HG03439 (cell line): ENCODE results near the gene NDUFB10.

Source experiments
- ATAC-seq: cut with Tn5 transposase; IDR thresholded peaks from one replicate; pipeline ENCODE4 v1.9.1; 2021; ENCODE audit warnings: mild to moderate bottlenecking, moderate library complexity; ENCODE audit not compliant: unreplicated experiment

NDUFB10 gene

DNA sequence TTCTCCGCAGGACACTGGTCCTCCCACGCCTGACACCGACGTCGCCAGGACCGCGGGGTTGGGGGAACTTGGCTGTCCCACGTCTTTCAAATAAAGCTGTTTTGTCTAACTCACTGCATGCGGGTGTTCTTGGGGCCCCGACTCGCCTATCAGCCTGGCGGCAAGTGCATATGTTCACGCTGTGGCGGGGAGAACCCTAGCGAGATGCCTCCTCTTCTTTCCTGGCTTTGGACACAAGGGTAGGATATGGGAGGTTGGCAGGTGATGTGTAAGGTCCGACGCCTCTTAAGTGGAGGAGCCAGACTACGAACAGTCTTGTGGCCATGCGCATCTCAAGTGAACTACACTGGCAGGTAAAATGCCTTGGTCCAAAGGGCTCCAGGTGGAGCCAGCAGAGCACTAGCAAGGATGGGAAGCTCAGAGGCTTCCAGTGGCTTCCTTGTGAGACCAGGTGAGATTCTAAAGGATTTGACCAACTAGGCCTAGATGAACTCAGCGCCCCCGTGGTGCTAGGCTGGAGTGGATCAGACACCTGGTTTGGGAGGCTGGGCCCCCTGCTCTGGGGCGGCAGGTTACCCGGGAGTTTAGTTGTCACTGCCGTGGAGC, 6.2 kb downstream of the NDUFB10 start:
- ATAC-seq: no peak

DNA sequence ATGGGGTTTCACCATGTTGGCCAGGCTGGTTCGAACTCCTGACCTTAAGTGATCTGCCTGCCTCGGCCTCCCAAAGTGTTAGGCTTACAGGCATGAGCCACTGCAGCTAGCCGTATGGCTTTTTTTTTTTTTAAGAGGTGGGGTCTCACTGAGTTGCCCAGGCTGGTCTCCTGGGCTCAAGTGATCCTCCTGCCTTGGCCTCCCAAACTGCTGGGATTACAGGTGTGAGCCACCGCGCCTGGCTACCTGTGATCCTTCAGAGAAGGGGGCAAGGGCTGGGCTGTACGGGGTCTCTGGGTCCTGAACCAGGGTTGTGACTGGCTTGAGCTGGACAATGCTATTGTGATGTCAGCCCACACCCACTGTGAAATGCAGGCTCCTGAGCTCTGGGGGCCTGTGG, 7.1 kb downstream of the NDUFB10 start, which contains the start of gene RNF151:
TSS of gene RNF151 (plus strand) at position 397 of the 400 bp plus-strand sequence. CDS start 26 bp downstream, outside the sequence.
- ATAC-seq: no peak

DNA sequence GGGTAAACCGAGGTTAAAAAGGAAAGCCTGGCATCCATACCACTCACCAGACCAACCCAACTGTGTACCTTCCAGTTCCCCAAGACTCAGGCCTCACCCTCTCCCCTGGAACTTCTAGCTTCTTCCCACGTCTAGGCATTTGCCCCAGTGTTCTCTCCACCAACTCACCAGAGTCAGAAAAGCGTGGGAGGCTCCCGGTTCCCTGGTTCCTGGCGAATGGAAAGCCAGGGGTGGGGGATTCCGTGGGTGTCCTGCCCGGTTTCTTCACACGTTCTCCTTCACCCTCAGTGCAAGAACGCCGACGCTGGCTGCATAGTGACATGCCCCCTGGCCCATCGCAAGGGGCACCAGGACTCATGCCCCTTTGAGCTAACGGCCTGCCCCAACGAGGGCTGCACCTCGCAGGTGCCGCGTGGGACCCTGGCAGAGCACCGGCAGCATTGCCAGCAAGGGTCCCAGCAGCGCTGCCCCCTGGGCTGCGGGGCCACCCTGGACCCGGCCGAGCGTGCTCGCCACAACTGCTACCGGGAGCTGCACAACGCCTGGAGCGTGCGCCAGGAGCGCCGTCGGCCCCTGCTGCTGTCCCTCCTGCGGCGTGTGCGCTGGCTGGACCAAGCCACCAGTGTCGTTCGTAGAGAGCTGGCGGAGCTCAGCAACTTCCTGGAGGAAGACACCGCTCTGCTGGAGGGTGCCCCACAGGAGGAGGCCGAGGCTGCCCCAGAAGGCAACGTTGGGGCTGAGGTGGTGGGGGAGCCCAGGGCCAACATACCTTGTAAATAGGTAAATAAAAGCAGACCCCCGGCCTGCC, 9.0 kb downstream of the NDUFB10 start:
- no peak for ATAC-seq

DNA sequence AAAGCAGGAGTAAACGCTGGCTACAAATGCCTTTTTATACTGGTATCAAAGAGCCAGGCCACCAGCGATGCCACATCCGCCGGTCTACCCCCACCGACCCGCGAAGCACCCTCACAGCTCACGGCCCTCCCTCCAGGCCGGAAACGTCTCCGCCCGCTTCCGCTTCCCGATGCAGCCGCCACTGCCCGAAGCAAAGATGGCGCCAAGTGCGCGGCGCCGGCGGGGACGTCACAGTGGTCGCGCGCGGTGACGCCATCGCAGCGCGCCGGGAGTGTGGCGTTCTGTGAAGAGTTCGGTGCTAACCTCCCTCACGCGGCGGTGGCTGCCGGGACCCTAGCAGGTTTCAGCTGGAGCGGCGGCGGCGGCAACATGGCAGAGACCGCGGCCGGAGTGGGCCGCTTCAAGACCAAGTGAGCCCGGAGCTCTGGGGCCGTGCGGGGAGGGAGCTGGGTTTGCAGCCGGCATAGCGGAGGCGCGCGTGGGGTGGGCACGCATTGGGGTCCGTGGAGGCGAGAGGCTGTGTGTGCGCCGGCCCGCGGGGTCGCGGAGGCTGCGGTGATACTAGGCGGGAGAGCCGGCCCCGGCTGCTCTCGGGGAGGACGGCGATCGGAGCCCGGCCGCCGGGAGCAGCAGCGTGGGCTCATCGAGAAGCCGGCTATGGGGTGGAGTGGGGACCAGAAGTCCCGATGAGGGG, 12.6 kb downstream of the NDUFB10 start, which contains the start of gene TBL3:
TSS of gene TBL3 (plus strand) at position 258 of the 694 bp plus-strand sequence. CDS start at position 370, 112 bp downstream.
- ATAC-seq: peak; percentile 66

DNA sequence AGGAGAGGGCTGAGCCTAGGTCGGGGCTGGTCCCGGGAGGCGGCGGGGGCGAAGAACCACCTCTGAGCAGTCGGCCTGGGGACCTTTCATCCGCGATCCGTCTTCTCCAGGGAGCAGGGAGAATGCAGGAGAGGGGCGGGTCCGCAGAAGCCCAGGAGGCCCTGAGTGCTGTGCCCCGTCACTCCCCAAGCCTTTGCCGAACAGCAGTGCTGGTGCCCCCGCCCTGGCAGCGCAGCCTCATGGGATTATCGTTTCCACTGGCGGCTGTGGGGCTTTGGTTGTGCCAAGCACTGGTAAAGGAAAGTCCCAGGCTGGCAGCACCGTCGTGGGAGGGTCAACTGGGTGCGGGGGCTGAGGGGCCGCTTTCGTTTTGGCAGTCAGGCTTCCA, 13.1 kb downstream of the NDUFB10 start:
- no peak for ATAC-seq

DNA sequence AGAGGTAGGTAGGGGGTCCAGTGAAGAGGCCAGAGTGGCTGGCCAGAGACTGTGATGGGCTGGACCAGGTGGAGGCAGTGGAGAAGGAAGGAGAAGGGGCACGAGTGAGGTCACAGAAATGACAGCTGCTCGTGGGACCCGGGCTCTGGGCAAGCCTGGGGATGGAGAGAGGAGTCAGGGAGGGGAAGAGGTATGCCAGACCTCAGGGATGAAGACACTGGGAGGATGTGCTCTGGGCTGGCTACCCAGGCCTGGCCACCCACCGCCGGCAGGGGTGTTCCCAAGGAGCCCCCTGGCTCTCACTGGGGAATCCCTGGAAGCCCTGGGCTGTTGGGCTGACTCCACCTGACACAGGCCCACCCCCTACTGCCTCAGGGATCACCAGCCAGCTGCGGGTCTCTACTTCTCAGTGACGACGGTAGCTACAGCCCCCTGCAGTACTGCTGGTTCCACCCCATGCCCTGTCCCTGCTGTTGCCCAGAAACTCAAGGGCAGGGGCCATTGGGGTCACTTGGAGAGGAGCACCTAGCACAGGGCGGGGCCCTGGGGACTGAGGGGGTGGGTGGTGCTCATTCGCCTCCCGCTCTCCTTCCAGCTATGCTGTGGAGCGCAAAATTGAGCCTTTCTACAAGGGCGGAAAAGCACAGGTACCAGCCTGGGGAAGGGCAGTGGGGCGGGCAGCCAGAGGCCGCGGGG, 14.3 kb downstream of the NDUFB10 start:
- no peak for ATAC-seq

DNA sequence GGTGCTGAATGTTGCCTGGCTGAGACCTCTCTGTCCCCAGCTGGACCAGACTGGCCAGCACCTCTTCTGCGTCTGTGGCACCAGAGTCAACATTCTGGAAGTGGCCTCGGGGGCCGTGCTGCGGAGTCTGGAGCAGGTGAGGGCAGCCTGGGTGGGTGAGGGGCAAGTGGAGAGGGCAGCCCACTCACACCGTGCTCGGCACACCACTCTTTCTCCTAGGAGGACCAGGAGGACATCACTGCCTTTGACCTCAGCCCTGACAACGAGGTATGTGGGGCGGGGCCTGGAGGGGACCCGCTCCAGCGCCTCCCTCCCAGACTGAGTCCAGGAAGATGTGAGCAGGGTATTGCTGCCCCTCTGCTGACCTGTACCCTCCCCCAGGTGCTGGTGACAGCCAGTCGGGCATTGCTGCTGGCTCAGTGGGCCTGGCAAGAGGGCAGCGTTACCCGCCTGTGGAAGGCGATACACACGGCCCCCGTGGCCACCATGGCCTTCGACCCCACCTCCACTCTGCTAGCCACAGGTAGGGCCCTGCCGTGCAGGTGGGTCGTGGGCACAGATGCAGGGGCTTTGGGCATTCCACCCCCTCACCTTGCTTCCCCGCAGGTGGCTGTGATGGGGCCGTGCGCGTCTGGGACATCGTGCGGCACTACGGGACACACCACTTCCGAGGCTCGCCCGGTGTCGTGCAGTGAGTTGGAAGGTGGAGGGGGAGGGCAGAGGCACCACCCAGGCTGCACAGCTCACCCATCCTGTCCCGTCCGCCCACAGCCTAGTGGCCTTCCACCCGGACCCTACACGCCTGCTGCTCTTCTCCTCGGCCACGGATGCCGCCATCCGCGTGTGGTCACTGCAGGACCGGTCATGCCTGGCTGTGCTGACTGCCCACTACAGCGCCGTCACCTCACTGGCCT, 15.1 kb downstream of the NDUFB10 start:
- ATAC-seq: no peak

DNA sequence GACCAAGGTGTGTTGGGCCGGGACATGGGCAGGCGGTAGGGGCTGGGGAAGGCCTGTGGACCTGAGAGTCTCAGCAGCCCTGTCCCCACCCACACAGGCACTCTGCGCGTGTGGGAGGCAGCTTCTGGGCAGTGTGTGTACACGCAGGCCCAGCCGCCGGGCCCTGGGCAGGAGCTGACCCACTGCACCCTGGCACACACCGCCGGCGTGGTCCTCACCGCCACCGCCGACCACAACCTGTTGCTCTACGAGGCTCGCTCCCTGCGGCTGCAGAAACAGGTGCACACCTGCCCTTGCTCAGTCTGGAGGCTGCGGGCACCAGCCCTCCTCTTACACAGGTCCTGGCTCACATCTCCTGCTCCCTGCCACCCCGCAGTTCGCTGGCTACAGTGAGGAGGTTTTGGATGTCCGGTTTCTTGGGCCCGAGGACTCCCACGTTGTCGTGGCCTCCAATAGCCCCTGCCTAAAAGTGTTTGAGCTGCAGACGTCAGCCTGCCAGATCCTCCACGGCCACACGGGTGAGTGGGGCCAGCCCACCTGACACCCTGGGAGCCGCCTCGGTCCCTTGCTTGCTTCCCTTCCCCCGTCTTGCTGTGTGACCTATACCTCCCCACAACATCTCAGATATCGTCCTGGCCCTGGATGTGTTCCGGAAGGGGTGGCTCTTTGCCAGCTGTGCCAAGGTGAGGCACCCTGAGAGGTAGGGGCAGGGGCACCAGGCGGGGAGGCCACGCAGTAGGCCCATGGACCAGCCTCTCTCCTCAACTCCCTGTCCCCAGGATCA, 16.3 kb downstream of the NDUFB10 start:
- ATAC-seq: no peak

DNA sequence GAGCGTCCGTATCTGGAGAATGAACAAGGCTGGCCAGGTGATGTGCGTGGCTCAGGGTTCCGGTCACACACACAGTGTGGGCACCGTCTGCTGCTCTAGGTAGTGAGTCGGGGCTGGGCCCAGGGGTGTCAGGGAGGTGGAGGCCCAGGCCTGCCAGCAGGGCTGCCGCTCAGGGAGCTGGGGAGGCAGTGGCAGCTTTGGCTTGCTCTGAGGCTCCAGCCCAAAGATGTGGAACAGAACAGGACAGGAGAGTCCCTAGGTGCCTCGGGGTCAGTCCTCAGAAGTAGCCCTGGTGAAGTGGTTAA, 16.8 kb downstream of the NDUFB10 start:
- no peak for ATAC-seq

DNA sequence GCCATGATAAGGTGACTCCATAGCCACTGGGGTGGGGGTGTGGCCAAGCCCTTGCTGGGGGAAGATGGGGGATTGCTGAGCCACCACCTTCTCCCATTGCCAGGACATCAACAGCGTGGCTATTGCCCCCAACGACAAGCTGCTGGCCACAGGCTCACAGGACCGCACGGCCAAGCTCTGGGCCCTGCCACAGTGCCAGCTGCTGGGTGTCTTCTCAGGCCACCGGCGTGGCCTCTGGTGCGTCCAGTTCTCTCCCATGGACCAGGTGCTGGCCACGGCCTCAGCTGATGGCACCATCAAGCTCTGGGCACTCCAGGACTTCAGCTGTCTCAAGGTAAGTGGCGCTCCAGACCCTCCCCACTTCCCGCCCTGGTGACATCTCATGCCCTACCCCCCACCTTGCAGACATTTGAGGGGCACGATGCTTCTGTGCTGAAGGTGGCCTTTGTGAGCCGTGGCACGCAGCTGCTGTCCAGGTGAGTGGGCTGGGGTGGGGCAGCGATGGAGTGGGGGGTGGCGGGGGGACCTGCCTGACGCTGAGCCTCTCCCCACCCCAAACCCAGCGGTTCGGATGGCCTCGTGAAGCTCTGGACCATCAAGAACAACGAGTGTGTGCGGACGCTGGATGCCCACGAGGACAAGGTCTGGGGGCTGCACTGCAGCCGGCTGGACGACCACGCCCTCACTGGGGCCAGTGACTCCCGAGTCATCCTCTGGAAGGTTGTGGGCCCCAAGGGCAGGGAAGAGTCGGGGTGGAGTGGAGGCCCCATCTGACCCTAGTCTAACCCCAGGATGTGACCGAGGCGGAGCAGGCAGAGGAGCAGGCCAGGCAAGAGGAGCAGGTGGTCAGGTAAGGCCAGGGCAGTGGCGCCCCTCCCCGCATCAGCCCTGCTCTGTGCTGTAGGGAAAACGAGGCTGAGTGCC, 17.9 kb downstream of the NDUFB10 start:
- no peak for ATAC-seq

DNA sequence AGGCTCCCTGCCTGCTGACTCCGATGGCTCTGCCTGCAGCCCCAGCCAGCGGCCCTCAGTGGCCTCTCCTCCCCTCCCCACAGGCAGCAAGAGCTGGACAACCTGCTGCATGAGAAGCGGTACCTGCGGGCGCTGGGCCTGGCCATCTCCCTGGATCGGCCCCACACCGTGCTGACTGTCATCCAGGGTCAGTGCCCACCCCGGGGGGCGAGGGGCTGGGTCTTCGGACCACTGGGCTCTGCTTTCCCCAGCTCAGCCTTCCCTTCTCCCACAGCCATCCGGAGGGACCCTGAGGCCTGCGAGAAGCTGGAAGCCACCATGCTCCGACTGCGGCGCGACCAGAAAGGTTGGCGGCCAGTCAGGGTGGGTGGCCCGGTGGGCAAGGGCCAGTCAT, 18.5 kb downstream of the NDUFB10 start:
- ATAC-seq: no peak

DNA sequence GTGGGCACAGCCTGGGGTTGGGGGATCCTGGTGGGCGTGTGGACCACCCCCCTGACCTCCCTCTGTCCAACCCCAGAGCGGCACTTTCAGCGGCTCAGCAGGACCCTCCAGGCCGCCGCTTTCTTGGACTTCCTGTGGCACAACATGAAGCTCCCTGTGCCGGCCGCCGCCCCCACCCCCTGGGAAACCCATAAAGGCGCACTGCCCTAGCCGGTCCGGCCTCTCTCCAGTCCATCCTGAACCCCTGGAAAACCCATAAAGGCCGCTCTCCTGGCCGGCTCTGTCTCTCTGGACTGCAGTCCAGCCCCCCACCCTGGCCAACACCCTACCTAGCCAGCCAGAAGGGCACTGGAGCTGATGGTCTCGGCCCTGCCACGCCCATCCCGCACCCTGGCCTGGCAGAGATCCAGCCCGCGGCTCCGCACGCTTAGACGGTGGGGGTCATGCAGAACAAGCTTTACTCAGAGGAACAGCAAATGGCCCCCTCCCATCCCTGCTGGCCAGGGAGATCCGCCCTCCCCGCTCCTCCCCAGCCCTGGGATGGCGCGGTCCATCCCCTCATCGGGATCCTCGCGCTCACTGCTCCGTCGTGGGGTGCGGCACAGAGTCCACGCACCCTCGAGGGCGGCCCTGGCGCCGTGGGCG, 19.3 kb downstream of the NDUFB10 start:
- no peak for ATAC-seq

DNA sequence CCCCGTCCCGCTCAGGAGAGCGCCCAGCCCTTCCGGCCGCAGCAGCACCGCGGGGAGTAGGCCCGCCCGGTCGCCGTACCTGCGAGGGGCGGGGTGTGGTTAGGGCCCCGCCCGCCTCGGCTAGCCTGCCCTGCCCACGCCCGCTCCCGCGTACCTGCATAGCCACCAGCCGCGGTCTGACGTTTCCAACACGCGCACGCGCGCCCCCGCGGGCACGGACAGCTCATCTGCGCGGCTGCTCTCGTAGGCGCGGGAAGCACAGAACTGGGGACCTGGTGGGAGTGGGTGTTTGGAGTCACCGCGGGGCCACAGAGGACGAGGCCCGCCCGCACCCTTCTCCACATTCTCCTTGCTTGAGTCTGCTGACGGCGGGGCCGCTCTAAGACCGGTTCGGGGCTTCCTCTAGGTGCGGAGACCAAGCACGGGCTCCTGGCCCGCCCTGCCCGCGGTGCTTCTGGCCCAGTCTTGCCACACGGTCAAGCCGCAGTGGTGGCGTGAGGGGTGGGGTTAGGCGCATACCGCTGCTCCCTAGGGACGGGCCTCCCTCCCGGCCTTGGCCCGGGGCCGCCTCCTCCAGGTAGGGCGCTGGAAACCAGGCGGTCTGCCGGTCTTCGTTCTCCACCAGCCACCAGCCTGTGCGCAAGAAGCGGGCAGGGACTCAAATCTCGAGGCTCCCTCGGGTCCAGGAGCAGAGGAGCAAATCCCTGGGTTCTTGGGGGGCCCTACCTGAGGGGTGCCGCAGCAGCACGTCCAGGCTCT, 20.1 kb downstream of the NDUFB10 start:
- no peak for ATAC-seq

DNA sequence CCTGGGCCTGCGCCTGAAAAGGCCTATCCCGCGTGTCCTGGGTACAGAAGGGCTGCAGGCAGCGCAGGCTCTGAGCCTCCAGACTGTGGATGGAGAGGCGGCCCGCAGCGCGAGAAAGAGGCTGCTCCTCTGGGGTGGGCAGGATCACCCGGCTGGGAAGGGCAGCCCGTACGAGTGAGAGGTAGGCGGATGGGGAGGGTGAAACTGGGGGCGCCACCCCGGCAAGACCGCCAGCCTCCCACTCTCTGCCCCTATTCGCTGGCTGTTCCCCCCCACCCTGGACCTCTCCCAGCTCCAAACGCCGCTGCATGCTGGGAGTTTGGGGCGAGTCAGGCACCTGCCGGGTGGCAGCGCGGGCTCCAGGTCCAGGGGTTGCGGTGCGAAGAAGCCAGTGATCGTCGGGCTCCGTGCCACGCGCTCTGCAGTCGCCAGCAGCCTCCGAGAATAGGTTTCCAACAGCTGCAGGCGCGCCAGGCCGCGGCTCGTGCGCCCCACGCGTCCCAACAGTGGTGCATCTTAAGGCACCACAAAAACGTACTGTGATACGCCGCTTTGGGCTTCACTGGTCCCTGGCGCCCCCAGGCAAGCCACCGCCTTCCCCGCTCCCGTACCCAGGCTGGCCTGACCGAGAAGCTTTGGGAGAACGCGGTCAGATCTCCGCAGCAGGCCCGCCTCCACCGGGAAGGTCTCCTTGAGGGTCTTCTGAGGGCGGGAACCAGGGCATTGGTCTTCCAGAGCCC, 20.9 kb downstream of the NDUFB10 start:
- ATAC-seq: no peak

DNA sequence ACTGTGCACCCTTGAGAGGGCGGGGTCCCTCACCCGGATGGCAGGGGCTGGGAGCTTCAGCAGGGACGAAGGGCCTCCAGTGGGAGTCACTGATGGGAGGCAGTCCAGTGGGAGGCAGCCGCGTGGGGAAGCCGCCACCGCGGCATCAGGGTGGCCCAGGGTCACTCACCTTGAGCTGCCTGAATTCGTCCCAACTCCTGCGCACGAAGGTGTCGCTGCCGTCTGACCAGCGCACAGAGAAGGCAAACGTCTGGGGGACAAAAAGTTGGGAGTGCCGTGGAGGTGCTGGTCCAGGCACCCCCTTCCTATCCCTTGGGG, 21.4 kb downstream of the NDUFB10 start:
- ATAC-seq: no peak

DNA sequence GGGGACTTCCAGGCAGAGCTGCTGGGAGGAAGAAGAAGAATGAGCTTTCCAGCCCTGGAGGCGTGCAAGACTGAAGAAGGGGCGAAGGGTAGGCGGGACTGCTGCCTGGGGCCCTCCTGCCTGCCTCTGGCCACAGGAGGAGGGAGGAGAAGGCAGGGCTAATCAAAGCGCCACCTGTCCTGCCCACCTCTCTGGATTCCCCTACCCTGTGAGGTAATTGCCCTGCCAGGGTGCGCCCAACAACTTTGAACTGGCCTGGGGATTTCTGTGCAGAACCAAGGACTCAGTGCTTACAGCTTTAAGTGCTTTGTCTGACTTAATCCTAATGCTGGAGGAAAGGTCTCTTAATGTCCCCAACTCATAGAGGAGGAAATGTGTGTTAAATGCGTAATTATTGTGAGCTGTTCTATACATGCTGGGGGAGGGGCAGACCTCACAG, 22.1 kb downstream of the NDUFB10 start, which contains the start of gene NOXO1:
TSS of gene NOXO1 (minus strand) at position 72 of the 439 bp plus-strand sequence. CDS start 290 bp downstream, outside the sequence.
- ATAC-seq: no peak
